ENCODE results near the gene OVCH1. TPM values are rescaled to one million over a fixed set of nuclear protein-coding genes. Genes with fewer than 3 reads are reported as not detected.

Gene OVCH1
- polyA plus RNA-seq, 1 of the 3 experiments (the other 2 are of a cell fraction), result not detected

- H3K79me2 ChIP-seq (ENCODE audit: insufficient read depth), result no peaks in the 10 kb centered on the region
- ChIA-PET POLR2A (no interaction called here), CTCF (no interaction called here)
- WGBS (ENCODE audit: low lambda C conversion rate), result 8% methylated on average over 1 of the region's 1 CpG
- H3K4me1 ChIP-seq (ENCODE audit: control insufficient read depth in 1 of 2, insufficient read depth in 2 of 2, low read depth in 1 of 2, low read length in 1 of 2), result no peaks in the 10 kb centered on the region
- H3K9ac ChIP-seq, result no peak overlapping the region
- no peaks in the 10 kb centered on the region for H3F3A ChIP-seq (replicated peaks; ENCODE audit: insufficient read depth)
- no peak overlapping the region for H3K4me2 ChIP-seq
- no peak overlapping the region for H2AFZ ChIP-seq (ENCODE audit: low read depth)
- no peaks in the 10 kb centered on the region for H3K27me3 ChIP-seq (ENCODE audit: insufficient read depth)
- H3K36me3 ChIP-seq (replicated peaks in 1 of 2; ENCODE audit: control insufficient read depth in 1 of 2, insufficient read depth in 2 of 2, low read length in 1 of 2), result no peaks in the 10 kb centered on the region
- no peaks in the 10 kb centered on the region for H3K9me2 ChIP-seq
- no peak overlapping the region for H3K4me3 ChIP-seq (ENCODE audit: low read depth in 2 of 2, low read length in 1 of 2)
- TF ChIP-seq MEF2A (IDR thresholded peaks at IDR 0.05; ENCODE audit: borderline replicate concordance, low read depth) (no peak), RCOR1 (IDR thresholded peaks at IDR 0.05; ENCODE audit: low read length) (no peak), FOSL2 (IDR thresholded peaks at IDR 0.05; ENCODE audit: borderline replicate concordance, low read depth) (no peak), MAX (IDR thresholded peaks at IDR 0.05; ENCODE audit: low read depth) (no peak), USF2 (IDR thresholded peaks at IDR 0.05; ENCODE audit: borderline replicate concordance, low read depth, low read length) (no peak), FOXM1 (IDR thresholded peaks at IDR 0.05; ENCODE audit: low read depth) (no peak), EZH2phosphoT487 (IDR thresholded peaks at IDR 0.05; ENCODE audit: borderline replicate concordance, low read depth) (no peak), TAF1 (IDR thresholded peaks at IDR 0.05; ENCODE audit: borderline replicate concordance, low read depth, low read length) (no peak), FOXJ3 (CRISPR knock-in tag; IDR thresholded peaks at IDR 0.05) (no peak), CHD2 (IDR thresholded peaks at IDR 0.05; ENCODE audit: low read length, partially characterized antibody) (no peak), YY1 (IDR thresholded peaks at IDR 0.05; ENCODE audit: low read depth) (no peak), REST (IDR thresholded peaks at IDR 0.05; ENCODE audit: low read depth, low read length) (no peak), MXI1 (IDR thresholded peaks at IDR 0.05; ENCODE audit: low read depth, low read length) (no peak), GATA2 (CRISPR knock-in tag; IDR thresholded peaks at IDR 0.05) (no peak)
- no peak overlapping the region for H3K27ac ChIP-seq (ENCODE audit: low read depth in 2 of 2, low read length in 1 of 2)
- no peaks in the 10 kb centered on the region for H4K20me1 ChIP-seq (ENCODE audit: insufficient read depth)
- no peak for DNase-seq
- H3K9me3 ChIP-seq, result no peaks in the 10 kb centered on the region
Measured at GRCh38 chr12:29438752-29439408, 58.6 kb downstream of the OVCH1 start.

All from SK-N-SH (cell line).